Chondrocyte (in vitro differentiated cells): Measurements from ENCODE around the gene FAM83F. TPM values are rescaled to one million over a fixed set of nuclear protein-coding genes. Genes with fewer than 3 reads are reported as not detected.

Source experiments
- DNase-seq: peaks from one replicate; pipeline ENCODE4 v3.0.0; 2021; ENCODE audit warnings: mixed read lengths, low spot score
- H3K27ac Mint-ChIP-seq: one replicate; pipeline ENCODE4 v1.8.0; 2021; ENCODE audit warnings: mild to moderate bottlenecking, moderate library complexity, mixed read lengths; ENCODE audit not compliant: unreplicated experiment
- H3K27me3 Mint-ChIP-seq: 2 replicates; pipeline ENCODE4 v1.8.0; 2021; ENCODE audit warnings: low read depth, mixed read lengths
- H3K36me3 Mint-ChIP-seq: 2 replicates; pipeline ENCODE4 v1.8.0; 2021; ENCODE audit warnings: low read depth, mixed read lengths
- H3K4me1 Mint-ChIP-seq: 2 replicates; pipeline ENCODE4 v1.8.0; 2021; ENCODE audit warnings: low read depth, mild to moderate bottlenecking, mixed read lengths
- H3K4me3 Mint-ChIP-seq: one replicate; pipeline ENCODE4 v1.8.0; 2021; ENCODE audit warnings: mild to moderate bottlenecking, moderate library complexity, mixed read lengths; ENCODE audit not compliant: unreplicated experiment
- H3K9me3 Mint-ChIP-seq: 2 replicates; pipeline ENCODE4 v1.8.0; 2021; ENCODE audit warnings: low read depth, mixed read lengths
- total RNA-seq: library from RNA; stranded (reverse); gene quantifications from 3 replicates; pipeline ENCODE4 v1.2.1, GENCODE V29; 2021
- TF ChIP-seq, protein P1 (sequence below): fragments of 200-600 bp; sonication (generic); IDR thresholded peaks from 2 replicates; pipeline ENCODE4 v1.5.0; 2021; ENCODE audit warnings: antibody characterized with exemption, mild to moderate bottlenecking, moderate library complexity

FAM83F gene
- total RNA-seq, 1 donor from 2014 or later = 0.22 TPM

DNA sequence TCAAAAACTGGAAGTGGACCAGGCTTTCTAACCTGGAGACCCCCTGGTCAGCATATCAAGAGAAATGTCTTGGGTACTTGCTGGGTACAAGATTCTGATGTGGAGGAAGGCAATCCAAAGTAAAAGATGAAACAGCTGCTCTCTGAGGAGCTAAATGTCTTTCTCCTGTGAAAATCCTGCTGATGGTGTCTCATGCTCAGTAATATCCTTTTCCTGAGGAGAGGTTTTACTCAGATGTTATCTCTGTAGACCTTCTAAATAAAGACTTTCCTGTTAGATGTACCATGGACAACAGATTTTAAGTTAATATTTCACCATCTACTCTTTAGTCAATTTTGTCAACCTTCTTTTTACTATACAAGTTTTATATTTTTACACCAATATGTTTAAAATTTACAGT lies 62.9 kb downstream of the FAM83F start:
- Mint-ChIP-seq H3K4me1 (peaks cover 26% of the 10 kb centered on the region), H3K9me3 (no peaks in the 10 kb centered on the region), H3K27me3 (no peaks in the 10 kb centered on the region), H3K27ac (no peak overlapping the region), H3K4me3 (no peak overlapping the region), H3K36me3 (peaks cover 2% of the 10 kb centered on the region)
- DNase-seq = no peak
- TF ChIP-seq, protein P1, sequence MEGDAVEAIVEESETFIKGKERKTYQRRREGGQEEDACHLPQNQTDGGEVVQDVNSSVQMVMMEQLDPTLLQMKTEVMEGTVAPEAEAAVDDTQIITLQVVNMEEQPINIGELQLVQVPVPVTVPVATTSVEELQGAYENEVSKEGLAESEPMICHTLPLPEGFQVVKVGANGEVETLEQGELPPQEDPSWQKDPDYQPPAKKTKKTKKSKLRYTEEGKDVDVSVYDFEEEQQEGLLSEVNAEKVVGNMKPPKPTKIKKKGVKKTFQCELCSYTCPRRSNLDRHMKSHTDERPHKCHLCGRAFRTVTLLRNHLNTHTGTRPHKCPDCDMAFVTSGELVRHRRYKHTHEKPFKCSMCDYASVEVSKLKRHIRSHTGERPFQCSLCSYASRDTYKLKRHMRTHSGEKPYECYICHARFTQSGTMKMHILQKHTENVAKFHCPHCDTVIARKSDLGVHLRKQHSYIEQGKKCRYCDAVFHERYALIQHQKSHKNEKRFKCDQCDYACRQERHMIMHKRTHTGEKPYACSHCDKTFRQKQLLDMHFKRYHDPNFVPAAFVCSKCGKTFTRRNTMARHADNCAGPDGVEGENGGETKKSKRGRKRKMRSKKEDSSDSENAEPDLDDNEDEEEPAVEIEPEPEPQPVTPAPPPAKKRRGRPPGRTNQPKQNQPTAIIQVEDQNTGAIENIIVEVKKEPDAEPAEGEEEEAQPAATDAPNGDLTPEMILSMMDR = no peak

DNA sequence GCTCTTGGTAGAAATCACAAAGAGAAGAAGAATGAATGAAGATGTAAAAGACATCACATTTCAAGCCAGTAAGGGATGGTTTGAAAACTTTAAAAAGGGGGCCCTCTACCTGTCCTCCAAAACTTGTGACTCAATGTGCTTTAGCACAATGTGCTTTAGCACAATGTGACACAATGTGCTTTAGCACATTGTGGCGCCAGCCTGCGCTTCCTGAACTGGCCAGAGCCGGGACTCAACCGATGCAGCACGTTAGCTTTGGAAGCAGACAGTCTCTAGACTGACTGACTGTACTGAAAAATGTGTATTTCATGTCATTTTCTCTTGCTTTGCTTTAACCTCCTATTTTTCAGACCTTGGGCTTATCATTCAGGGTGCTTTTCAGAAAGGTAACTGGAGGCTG lies 63.5 kb downstream of the FAM83F start:
- no peaks in the 10 kb centered on the region for H3K9me3 Mint-ChIP-seq
- no peak for DNase-seq
- peaks cover 2% of the 10 kb centered on the region for H3K36me3 Mint-ChIP-seq
- no peaks in the 10 kb centered on the region for H3K27me3 Mint-ChIP-seq
- H3K4me1 Mint-ChIP-seq = peaks cover 29% of the 10 kb centered on the region
- H3K4me3 Mint-ChIP-seq = no peak overlapping the region
- H3K27ac Mint-ChIP-seq = no peak overlapping the region
- TF ChIP-seq, protein P1 = no peak

DNA sequence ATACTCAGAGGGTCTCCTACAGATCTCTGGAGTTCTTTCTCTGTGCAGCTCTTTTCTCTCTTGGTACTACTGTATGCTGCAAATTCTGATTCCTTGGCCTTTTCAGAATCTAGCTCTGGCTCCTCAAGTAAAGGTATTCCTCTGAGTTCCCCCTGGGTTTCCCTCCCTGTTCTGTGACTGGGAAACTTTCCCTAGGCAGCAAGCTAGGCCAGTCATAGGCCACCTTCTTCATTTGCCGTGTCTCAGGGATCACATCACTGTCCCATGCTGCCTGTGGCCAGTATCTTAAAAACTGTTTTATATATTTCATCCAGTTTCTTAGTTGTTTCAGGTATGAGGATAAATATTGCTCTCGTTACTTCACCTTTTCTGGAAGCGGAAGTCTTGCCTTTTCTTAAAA lies 71.2 kb downstream of the FAM83F start:
- Mint-ChIP-seq H3K4me1 (peaks cover 17% of the 10 kb centered on the region), H3K4me3 (no peak overlapping the region), H3K9me3 (no peaks in the 10 kb centered on the region), H3K27ac (no peak overlapping the region), H3K27me3 (no peaks in the 10 kb centered on the region), H3K36me3 (no peaks in the 10 kb centered on the region)
- TF ChIP-seq, protein P1 = no peak
- DNase-seq = no peak

DNA sequence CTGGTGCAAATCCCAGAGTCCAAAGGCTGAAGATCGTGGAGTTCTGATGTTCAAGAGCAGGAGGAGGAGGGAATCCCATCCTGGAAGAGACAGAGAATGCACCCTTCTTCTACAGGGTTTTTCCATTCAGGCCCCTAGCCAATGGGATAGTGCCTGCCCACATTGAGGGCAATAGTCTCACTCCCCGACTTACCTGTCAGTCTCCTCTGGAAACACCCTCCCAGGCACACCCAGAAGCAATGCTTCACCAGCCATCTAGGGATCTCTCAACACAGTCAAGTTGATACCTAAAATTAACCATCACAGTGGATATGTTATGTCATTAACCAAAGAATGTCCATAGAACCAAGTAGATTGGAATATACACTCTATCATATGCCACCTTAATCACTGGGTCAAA lies 72.9 kb downstream of the FAM83F start:
- Mint-ChIP-seq H3K4me1 (peaks cover 21% of the 10 kb centered on the region), H3K27ac (no peak overlapping the region), H3K4me3 (no peak overlapping the region), H3K36me3 (no peaks in the 10 kb centered on the region), H3K9me3 (no peaks in the 10 kb centered on the region), H3K27me3 (no peaks in the 10 kb centered on the region)
- TF ChIP-seq, protein P1 = no peak
- no peak for DNase-seq

DNA sequence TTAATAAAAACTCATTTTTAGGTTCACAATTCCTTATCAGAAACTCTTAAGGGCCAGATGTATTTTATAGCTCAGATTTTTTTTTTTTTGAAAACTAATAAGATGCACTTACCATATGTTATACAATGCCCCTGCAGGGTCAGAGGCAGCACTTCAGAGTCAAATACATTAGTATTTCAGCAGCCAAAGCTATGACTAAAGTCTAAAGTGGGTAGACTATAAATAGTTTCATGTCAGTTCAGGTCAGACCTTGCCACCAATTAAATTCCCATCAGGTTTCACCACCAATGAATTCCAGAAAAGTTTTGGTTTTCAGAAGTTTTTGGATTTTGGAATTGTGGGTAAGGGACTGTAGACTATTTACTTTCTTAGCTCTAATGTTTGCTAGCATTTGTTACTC lies 75.9 kb downstream of the FAM83F start:
- no peak for DNase-seq
- Mint-ChIP-seq H3K4me1 (peaks cover 15% of the 10 kb centered on the region), H3K27me3 (no peaks in the 10 kb centered on the region)

More for the DNA sequence above, 75.9 kb downstream of the FAM83F start:
- H3K4me3 Mint-ChIP-seq = no peak overlapping the region
- TF ChIP-seq, protein P1 = no peak
- H3K9me3 Mint-ChIP-seq = no peaks in the 10 kb centered on the region
- no peaks in the 10 kb centered on the region for H3K36me3 Mint-ChIP-seq
- H3K27ac Mint-ChIP-seq = peak overlapping the region; percentile 42
